ENCODE data around the gene SQSTM1. TPM values are rescaled to one million over a fixed set of nuclear protein-coding genes. Genes with fewer than 3 reads are reported as not detected.

SQSTM1 gene
- total RNA-seq, 1 experiment from 2014 or later: 612 TPM

DNA sequence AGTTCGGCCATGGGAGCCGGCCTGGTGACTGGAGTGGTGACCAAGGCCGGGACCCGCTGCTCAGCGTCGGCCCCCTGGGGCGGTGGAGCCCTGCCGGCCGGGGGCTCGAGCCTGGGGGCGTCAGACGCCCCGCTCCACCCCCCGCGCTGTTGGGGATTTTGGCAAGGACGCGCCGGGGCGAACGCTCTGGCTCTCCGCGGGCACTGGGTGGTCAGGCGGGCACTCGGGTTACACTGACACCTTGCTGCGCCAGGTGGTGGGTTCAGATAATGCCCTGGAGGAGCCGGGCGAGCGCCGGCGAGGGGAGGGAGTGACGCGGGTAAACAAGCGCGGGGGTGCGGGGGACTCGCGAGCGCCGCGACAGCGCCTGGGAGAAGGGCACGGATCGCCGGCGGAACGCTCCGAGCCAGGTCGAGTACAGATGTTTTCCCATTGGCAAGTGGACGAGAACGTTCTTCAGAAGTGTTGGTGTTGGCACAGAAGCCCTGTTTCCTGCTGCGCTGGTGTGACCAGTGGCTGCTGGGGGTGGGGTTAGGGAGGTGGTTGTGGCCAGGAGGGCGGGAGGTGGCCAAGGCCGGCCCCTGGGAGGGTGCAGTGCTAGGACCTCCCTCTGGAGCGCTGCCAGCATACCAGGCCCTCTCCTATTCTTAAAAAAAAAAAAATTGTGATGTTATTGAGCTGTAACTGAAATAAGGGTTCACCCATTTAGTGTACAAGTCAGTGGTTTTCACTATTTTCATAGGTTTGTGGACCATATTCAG lies 773 bp downstream of the SQSTM1 start:
- Mint-ChIP-seq H3K27ac (ENCODE audit: low read depth, unreplicated experiment) (peak overlapping the region; percentile 95), H3K27me3 (ENCODE audit: insufficient read depth, unreplicated experiment) (no peaks in the 10 kb centered on the region), H3K4me1 (ENCODE audit: insufficient read depth, unreplicated experiment) (peaks cover 45% of the 10 kb centered on the region), H3K9me3 (ENCODE audit: unreplicated experiment) (no peaks in the 10 kb centered on the region), H3K4me3 (ENCODE audit: unreplicated experiment) (peak overlapping the region; percentile 94), H3K36me3 (ENCODE audit: insufficient read depth, unreplicated experiment) (peaks cover 64% of the 10 kb centered on the region)
- POLR2A ChIA-PET: interaction anchor here (0.5 to 4.0 kb wide), 39 partner anchors 8 to 1027 kb away, joined by 3 to 134 read pairs (median 6); partner anchors contain the start of genes CANX, HNRNPH1, MAML1 and MGAT4B
- TSS peak; percentile 61 for BruUV-seq (replicated peaks)
- intact Hi-C loops (cut with micrococcal nuclease): loop anchor here (1.0 to 2.0 kb wide), 3 partner anchors 14 to 58 kb away; partner anchors contain the start of gene MRNIP
- DNase-seq (ENCODE audit: unreplicated experiment): peak; percentile 99
- CTCF ChIA-PET: interaction anchor here (0.6 to 1.5 kb wide), 9 partner anchors 7 to 73 kb away, joined by 3 to 5 read pairs (median 3); partner anchors contain the start of gene MRNIP
- no peak for TF ChIP-seq CTCF (IDR thresholded peaks at IDR 0.05; ENCODE audit: unreplicated experiment)

- no peak for TF ChIP-seq CTCF (IDR thresholded peaks at IDR 0.05; ENCODE audit: unreplicated experiment)
- Mint-ChIP-seq H3K9me3 (ENCODE audit: unreplicated experiment) (no peaks in the 10 kb centered on the region), H3K36me3 (ENCODE audit: insufficient read depth, unreplicated experiment) (peaks cover 69% of the 10 kb centered on the region), H3K4me3 (ENCODE audit: unreplicated experiment) (peak overlapping the region; percentile 94), H3K4me1 (ENCODE audit: insufficient read depth, unreplicated experiment) (peaks cover 50% of the 10 kb centered on the region), H3K27me3 (ENCODE audit: insufficient read depth, unreplicated experiment) (no peaks in the 10 kb centered on the region), H3K27ac (ENCODE audit: low read depth, unreplicated experiment) (peak overlapping the region; percentile 95)
- ChIA-PET CTCF (interaction anchor here (0.6 to 1.3 kb wide), 8 partner anchors 7 to 73 kb away, joined by 3 to 5 read pairs (median 3); partner anchors contain the start of gene MRNIP), POLR2A (interaction anchor here (0.5 to 2.2 kb wide), 23 partner anchors 9 to 1026 kb away, joined by 3 to 14 read pairs (median 4); partner anchors contain the start of genes MAML1 and MGAT4B)
- BruUV-seq (replicated peaks): TSS peak; percentile 59
- DNase-seq (ENCODE audit: unreplicated experiment): no peak
- intact Hi-C loops (cut with micrococcal nuclease): no loop called here
Observed at GRCh38 chr5:179822059-179822432, 1.3 kb downstream of the SQSTM1 start.

DNA sequence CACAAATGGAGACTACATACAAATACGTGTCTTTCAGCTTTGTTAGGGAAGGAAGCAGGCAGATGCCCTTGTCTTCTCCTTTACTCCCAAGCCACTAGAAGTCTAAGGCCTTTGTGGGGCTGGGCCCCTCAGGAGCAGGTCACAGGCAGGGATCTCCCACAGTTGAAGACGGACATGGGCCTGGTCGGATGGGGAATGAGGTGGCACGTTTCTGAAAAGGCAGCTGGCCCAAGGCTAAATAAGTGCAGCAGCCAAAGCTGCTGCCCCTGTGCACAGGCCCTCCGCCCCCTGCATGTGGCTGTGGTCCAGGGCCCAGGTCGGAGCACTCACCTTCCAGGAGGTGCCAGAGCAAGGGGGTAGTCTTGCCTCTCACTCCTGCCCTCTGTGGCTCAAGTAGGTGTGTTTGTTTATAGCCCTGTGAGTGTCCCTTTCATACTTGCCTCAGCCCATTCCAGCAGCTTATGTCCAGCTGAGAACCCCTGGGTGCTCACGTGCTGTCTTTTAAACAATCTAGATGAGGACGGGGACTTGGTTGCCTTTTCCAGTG lies 1.8 kb downstream of the SQSTM1 start:
- ChIA-PET CTCF (interaction anchor here (0.5 to 1.5 kb wide), 10 partner anchors 8 to 135 kb away, joined by 3 to 5 read pairs (median 3); partner anchors contain the start of gene MRNIP), POLR2A (interaction anchor here (0.6 to 2.2 kb wide), 23 partner anchors 8 to 1026 kb away, joined by 3 to 14 read pairs (median 4); partner anchors contain the start of genes CANX, MAML1 and MGAT4B)
- H3K4me3 Mint-ChIP-seq (ENCODE audit: unreplicated experiment): peak overlapping the region; percentile 94
- BruUV-seq (replicated peaks): no TSS peak
- no peaks in the 10 kb centered on the region for H3K9me3 Mint-ChIP-seq (ENCODE audit: unreplicated experiment)
- peaks cover 74% of the 10 kb centered on the region for H3K36me3 Mint-ChIP-seq (ENCODE audit: insufficient read depth, unreplicated experiment)
- TF ChIP-seq CTCF (IDR thresholded peaks at IDR 0.05; ENCODE audit: unreplicated experiment): no peak
- H3K27me3 Mint-ChIP-seq (ENCODE audit: insufficient read depth, unreplicated experiment): no peaks in the 10 kb centered on the region
- intact Hi-C loops (cut with micrococcal nuclease): no loop called here
- H3K27ac Mint-ChIP-seq (ENCODE audit: low read depth, unreplicated experiment): peak overlapping the region; percentile 95
- H3K4me1 Mint-ChIP-seq (ENCODE audit: insufficient read depth, unreplicated experiment): peaks cover 50% of the 10 kb centered on the region
- DNase-seq (ENCODE audit: unreplicated experiment): no peak

All from MCF 10A (cell line).